ENCODE data around the gene RUNX2.
"Not testable (repeated sequence)": the region's sequence is repeated elsewhere in the genome, so short reads cannot be mapped to it uniquely, and the experiment has no call there.

Gene RUNX2

GRCh38 chr6:45657226-45657625 lies 329.1 kb downstream of the RUNX2 start:
- DNase-seq: no peak

GRCh38 chr6:45658400-45658799 lies 330.3 kb downstream of the RUNX2 start:
- no peak for DNase-seq

GRCh38 chr6:45658958-45659357 lies 330.8 kb downstream of the RUNX2 start:
- DNase-seq: no peak

GRCh38 chr6:45661661-45662060 lies 333.5 kb downstream of the RUNX2 start:
- DNase-seq: no peak

GRCh38 chr6:45663251-45664221 lies 335.4 kb downstream of the RUNX2 start:
- DNase-seq: no peak

- DNase-seq: no peak
Observed at GRCh38 chr6:45664707-45665106, 336.6 kb downstream of the RUNX2 start.

GRCh38 chr6:45665859-45666258 lies 337.7 kb downstream of the RUNX2 start:
- no peak for DNase-seq

- DNase-seq: no peak
Observed at GRCh38 chr6:45666846-45667245, 338.7 kb downstream of the RUNX2 start.

GRCh38 chr6:45667300-45667699 lies 339.2 kb downstream of the RUNX2 start:
- DNase-seq: no peak

- no peak for DNase-seq
Observed at GRCh38 chr6:45667766-45668165, 339.6 kb downstream of the RUNX2 start.

GRCh38 chr6:45668705-45669104 lies 340.6 kb downstream of the RUNX2 start:
- no peak for DNase-seq

GRCh38 chr6:45673167-45673566 lies 345.0 kb downstream of the RUNX2 start:
- DNase-seq: not testable (repeated sequence)

- not testable (repeated sequence) for DNase-seq
Observed at GRCh38 chr6:45675166-45675565, 347.0 kb downstream of the RUNX2 start.

- DNase-seq: no peak
Observed at GRCh38 chr6:45675634-45676033, 347.5 kb downstream of the RUNX2 start.

- no peak for DNase-seq
Observed at GRCh38 chr6:45676380-45676779, 348.2 kb downstream of the RUNX2 start.

GRCh38 chr6:45677381-45678284 lies 349.5 kb downstream of the RUNX2 start:
- DNase-seq: no peak

GRCh38 chr6:45678285-45678607 lies 350.1 kb downstream of the RUNX2 start:
- DNase-seq: no peak

- no peak for DNase-seq
Observed at GRCh38 chr6:45679163-45679562, 351.0 kb downstream of the RUNX2 start.

- DNase-seq: no peak
Observed at GRCh38 chr6:45679631-45680030, 351.5 kb downstream of the RUNX2 start.

- DNase-seq: no peak
Observed at GRCh38 chr6:45681860-45682511, 353.9 kb downstream of the RUNX2 start.

- DNase-seq: no peak
Observed at GRCh38 chr6:45684476-45684875, 356.3 kb downstream of the RUNX2 start.

GRCh38 chr6:45685076-45685475 lies 356.9 kb downstream of the RUNX2 start:
- DNase-seq: no peak

Measured in SHP77 treated with DMSO at 0.1 percent for 48 hours (cell line).